GM19351 (cell line): Measurements from ENCODE around the gene EIPR1.

Source experiments
- ATAC-seq: cut with Tn5 transposase; IDR thresholded peaks from one replicate; pipeline ENCODE4 v1.9.1; 2021; ENCODE audit warnings: mild to moderate bottlenecking, moderate library complexity; ENCODE audit not compliant: unreplicated experiment

The EIPR1 gene

GRCh38 chr2:3142210-3142609 lies 235.4 kb downstream of the EIPR1 start:
- no peak for ATAC-seq

- no peak for ATAC-seq
Measured at GRCh38 chr2:3141696-3142095, 235.9 kb downstream of the EIPR1 start.

GRCh38 chr2:3139906-3140305 lies 237.7 kb downstream of the EIPR1 start:
- no peak for ATAC-seq
